Progenitor cell of endocrine pancreas (in vitro differentiated cells): Measurements from ENCODE around the gene TOMM6. TPM values are rescaled to one million over a fixed set of nuclear protein-coding genes. Genes with fewer than 3 reads are reported as not detected.

Experiments used
- DNase-seq: peaks from one replicate; pipeline ENCODE4 v3.0.0; 2021; ENCODE audit warnings: low spot score; ENCODE audit not compliant: unreplicated experiment
- H3K27ac Mint-ChIP-seq: 2 replicates; pipeline ENCODE4 v1.8.0; 2021; ENCODE audit warnings: mild to moderate bottlenecking, moderate library complexity, mixed read lengths
- H3K27me3 Mint-ChIP-seq: 2 replicates; pipeline ENCODE4 v1.8.0; 2021; ENCODE audit warnings: mixed read lengths
- H3K36me3 Mint-ChIP-seq: 2 replicates; pipeline ENCODE4 v1.8.0; 2022; ENCODE audit warnings: mixed read lengths; ENCODE audit not compliant: insufficient read depth
- H3K4me1 Mint-ChIP-seq: 2 replicates; pipeline ENCODE4 v1.8.0; 2021; ENCODE audit warnings: low read depth, mixed read lengths
- H3K4me3 Mint-ChIP-seq: 2 replicates; pipeline ENCODE4 v1.8.0; 2021; ENCODE audit warnings: low read depth, mild to moderate bottlenecking, moderate library complexity, mixed read lengths
- H3K9me3 Mint-ChIP-seq: 2 replicates; pipeline ENCODE4 v1.8.0; 2021; ENCODE audit warnings: low read depth, mixed read lengths
- total RNA-seq: library from RNA; stranded (reverse); gene quantifications from 2 replicates; pipeline ENCODE4 v1.2.1, GENCODE V29; 2021
- TF ChIP-seq, protein P1 (sequence below): fragments of 200-600 bp; sonication (generic); IDR thresholded peaks from one replicate; pipeline ENCODE4 v1.5.0; 2021; ENCODE audit warnings: antibody characterized with exemption, mild to moderate bottlenecking; ENCODE audit not compliant: unreplicated experiment

The TOMM6 gene
- total RNA-seq, 1 donor from 2014 or later, result 172 TPM

DNA sequence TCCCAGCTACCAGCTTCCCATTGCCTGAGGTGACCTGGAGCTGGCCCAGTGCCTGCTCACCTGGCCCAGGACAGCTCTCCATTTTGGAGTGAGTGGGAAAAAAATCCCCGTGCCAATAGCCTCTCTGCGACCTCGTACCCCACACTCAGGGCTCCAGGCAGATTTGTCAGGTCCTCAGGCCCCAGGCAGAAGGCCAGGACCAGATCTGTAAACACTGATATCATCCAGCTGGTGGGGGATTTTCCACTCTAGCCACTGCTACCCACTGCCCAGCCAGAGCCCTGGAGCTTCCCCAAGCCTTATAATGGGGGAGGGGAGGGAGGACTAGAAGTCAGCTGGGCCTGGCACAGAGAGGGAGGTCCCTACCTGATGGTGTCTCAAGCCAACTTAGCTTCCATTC lies 39.0 kb upstream of the TOMM6 start:
- H3K27me3 Mint-ChIP-seq, result peaks cover 14% of the 10 kb centered on the region
- peaks cover 5% of the 10 kb centered on the region for H3K4me1 Mint-ChIP-seq
- H3K36me3 Mint-ChIP-seq, result no peaks in the 10 kb centered on the region
- no peak overlapping the region for H3K4me3 Mint-ChIP-seq
- H3K27ac Mint-ChIP-seq, result no peak overlapping the region
- TF ChIP-seq, protein P1, sequence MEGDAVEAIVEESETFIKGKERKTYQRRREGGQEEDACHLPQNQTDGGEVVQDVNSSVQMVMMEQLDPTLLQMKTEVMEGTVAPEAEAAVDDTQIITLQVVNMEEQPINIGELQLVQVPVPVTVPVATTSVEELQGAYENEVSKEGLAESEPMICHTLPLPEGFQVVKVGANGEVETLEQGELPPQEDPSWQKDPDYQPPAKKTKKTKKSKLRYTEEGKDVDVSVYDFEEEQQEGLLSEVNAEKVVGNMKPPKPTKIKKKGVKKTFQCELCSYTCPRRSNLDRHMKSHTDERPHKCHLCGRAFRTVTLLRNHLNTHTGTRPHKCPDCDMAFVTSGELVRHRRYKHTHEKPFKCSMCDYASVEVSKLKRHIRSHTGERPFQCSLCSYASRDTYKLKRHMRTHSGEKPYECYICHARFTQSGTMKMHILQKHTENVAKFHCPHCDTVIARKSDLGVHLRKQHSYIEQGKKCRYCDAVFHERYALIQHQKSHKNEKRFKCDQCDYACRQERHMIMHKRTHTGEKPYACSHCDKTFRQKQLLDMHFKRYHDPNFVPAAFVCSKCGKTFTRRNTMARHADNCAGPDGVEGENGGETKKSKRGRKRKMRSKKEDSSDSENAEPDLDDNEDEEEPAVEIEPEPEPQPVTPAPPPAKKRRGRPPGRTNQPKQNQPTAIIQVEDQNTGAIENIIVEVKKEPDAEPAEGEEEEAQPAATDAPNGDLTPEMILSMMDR, result no peak
- H3K9me3 Mint-ChIP-seq, result no peaks in the 10 kb centered on the region
- DNase-seq, result no peak

DNA sequence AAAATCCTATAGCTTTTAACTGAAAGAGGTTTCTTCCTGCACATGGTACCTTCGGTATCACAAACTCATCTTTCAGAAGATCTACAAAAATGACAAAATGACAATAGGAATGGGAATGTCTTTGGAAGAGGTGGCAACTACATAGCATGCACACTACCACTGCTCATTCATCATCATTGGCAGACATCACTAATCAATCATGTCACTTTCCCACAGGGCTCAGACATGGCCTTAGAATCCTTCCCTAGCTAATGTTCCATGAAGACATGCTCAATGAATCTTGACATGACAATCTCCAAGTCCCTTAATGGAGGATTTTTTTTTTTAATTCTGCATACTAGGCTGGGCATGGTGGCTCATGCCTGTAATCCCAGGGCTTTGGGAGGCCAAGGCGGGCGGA lies 37.1 kb upstream of the TOMM6 start:
- H3K27ac Mint-ChIP-seq, result no peak overlapping the region
- no peaks in the 10 kb centered on the region for H3K36me3 Mint-ChIP-seq
- no peaks in the 10 kb centered on the region for H3K9me3 Mint-ChIP-seq
- H3K27me3 Mint-ChIP-seq, result peaks cover 14% of the 10 kb centered on the region
- no peak overlapping the region for H3K4me3 Mint-ChIP-seq
- TF ChIP-seq, protein P1, result no peak
- peaks cover 5% of the 10 kb centered on the region for H3K4me1 Mint-ChIP-seq
- DNase-seq, result no peak

DNA sequence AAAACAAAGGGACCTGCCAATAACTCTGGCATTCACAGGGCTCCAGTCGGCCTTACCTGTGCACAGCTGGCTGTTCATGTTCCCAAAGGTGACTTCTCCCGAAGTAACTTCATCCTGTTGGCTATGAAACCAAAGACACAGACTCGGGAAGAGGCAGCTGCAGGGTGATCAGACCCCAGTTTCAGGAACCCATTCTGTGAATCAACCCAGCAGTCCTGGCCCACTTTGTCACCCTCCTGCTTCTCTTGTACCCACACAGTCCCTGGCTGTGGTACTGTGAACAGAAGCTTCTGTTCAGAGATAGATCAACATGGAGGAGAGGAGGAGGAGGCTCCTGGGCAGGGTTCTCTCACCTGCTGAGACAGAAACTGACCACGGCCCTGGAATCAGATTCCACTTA lies 31.6 kb upstream of the TOMM6 start:
- TF ChIP-seq, protein P1, result no peak
- Mint-ChIP-seq H3K9me3 (no peaks in the 10 kb centered on the region), H3K27ac (no peak overlapping the region), H3K36me3 (no peaks in the 10 kb centered on the region), H3K27me3 (peaks cover 14% of the 10 kb centered on the region), H3K4me3 (no peak overlapping the region), H3K4me1 (no peaks in the 10 kb centered on the region)
- no peak for DNase-seq

DNA sequence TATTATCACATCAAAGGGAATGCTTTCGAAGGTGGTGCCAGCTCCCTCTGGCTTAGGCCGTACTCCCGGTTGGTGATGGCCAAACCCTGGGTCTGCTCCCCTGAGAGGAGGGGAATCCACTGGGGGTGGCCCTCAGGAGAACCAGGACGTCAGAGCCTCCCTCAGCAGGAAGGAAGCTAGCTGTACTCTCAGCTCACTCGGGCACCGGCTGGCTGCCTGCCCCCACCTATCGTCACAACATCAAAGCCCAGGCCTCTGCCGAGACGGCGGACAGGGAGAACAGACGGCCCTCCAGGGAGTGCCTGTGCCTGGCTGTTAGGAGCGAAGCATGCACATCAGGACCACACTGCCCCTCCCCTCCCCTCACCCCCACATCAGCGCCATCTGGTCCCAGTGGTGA lies 31.1 kb upstream of the TOMM6 start:
- DNase-seq, result no peak
- TF ChIP-seq, protein P1, result no peak
- no peak overlapping the region for H3K27ac Mint-ChIP-seq
- H3K4me3 Mint-ChIP-seq, result no peak overlapping the region
- no peaks in the 10 kb centered on the region for H3K4me1 Mint-ChIP-seq
- peaks cover 16% of the 10 kb centered on the region for H3K27me3 Mint-ChIP-seq
- no peaks in the 10 kb centered on the region for H3K36me3 Mint-ChIP-seq
- H3K9me3 Mint-ChIP-seq, result no peaks in the 10 kb centered on the region

DNA sequence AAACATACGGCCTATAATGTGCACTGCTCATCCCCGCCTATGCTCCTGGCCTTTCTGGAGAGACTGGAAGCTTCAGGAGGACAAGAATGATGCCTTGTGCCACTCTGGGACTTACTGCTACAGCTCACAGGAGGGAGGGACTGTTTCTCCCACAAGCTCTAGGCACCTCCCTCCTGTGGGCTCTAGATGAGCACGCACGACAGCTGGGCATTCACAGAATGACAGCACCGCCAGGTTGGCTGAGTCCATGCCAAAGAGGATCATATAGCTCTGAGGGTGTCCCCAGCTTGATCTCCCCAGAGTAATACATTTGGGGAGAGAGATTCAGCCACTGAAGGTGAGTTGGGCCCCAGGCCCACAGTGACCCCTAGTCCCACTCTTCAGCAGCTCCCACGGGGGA lies 30.2 kb upstream of the TOMM6 start:
- TF ChIP-seq, protein P1, result no peak
- Mint-ChIP-seq H3K27me3 (peaks cover 18% of the 10 kb centered on the region), H3K36me3 (no peaks in the 10 kb centered on the region), H3K4me3 (no peak overlapping the region), H3K9me3 (no peaks in the 10 kb centered on the region), H3K4me1 (no peaks in the 10 kb centered on the region), H3K27ac (no peak overlapping the region)
- DNase-seq, result no peak
